Thoracic aorta (tissue), 2 donors: Measurements from ENCODE around the gene SKAP2. TPM values are rescaled to one million over a fixed set of nuclear protein-coding genes. Genes with fewer than 3 reads are reported as not detected.

Experiments
- ATAC-seq: fragments of 150-250 bp; one replicate; pipeline ENCODE4 v1.8.0; 2017; ENCODE audit warnings: low read depth; ENCODE audit not compliant: insufficient number of reproducible peaks, low FRiP score
- DNase-seq: peaks from one replicate; pipeline ENCODE4 v3.0.0-alpha.2; 2020; ENCODE audit warnings: low spot score
- H3K27ac ChIP-seq, 2 donors: fragments of 200-600 bp; sonication (generic); 1 replicate in 1 of 2; 2 replicates in 1 of 2; pipeline ENCODE4 v1.5.1; 2016; ENCODE audit warnings: mild to moderate bottlenecking in 2 of 2, moderate library complexity in 2 of 2
- H3K27me3 ChIP-seq: fragments of 200-600 bp; sonication (generic); replicated peaks from 2 replicates; pipeline ENCODE4 v1.6.0; 2016; ENCODE audit warnings: mild to moderate bottlenecking; ENCODE audit not compliant: insufficient read depth
- H3K36me3 ChIP-seq: fragments of 200-600 bp; sonication (generic); one replicate; pipeline ENCODE4 v1.5.1; 2016
- H3K4me1 ChIP-seq, 2 donors: fragments of 200-600 bp; sonication (generic); 1 replicate in 1 of 2; 2 replicates in 1 of 2; pipeline versions ENCODE4 v1.5.1 to v1.6.0; 2016; ENCODE audit warnings: low read depth in 2 of 2, mild to moderate bottlenecking in 1 of 2; ENCODE audit not compliant: control insufficient read depth in 1 of 2
- H3K4me3 ChIP-seq: fragments of 200-600 bp; sonication (generic); 2 replicates; pipeline ENCODE4 v1.5.1; 2016; ENCODE audit warnings: mild to moderate bottlenecking
- H3K9me3 ChIP-seq: fragments of 200-600 bp; sonication (generic); 2 replicates; pipeline ENCODE4 v1.5.1; 2016
- total RNA-seq, 2 donors: library from RNA; depleted of rRNA; stranded (reverse); fragments of >200 nt; gene quantifications; one replicate each; pipeline versions ENCODE4 v1.1.0 to v1.2.3, GENCODE V29; 2016
- TF ChIP-seq, protein P1 (sequence below): fragments of 200-600 bp; sonication (generic); IDR thresholded peaks from one replicate; pipeline ENCODE4 v1.5.1; 2019; ENCODE audit warnings: antibody characterized with exemption

Gene SKAP2
- total RNA-seq, 2 donors from 2014 or later: 16.6 to 29.0 TPM

GRCh38 chr7:26626687-26627086, 237.7 kb downstream of the SKAP2 start:
- Histone ChIP-seq H3K9me3 (no peaks in the 10 kb centered on the region), H3K27me3 (no peaks in the 10 kb centered on the region), H3K36me3 (no peaks in the 10 kb centered on the region), H3K27ac (no peak overlapping the region), H3K4me1 (no peaks in the 10 kb centered on the region), H3K4me3 (no peak overlapping the region)
- DNase-seq (no peak), ATAC-seq (no peak)
- TF ChIP-seq, protein P1, sequence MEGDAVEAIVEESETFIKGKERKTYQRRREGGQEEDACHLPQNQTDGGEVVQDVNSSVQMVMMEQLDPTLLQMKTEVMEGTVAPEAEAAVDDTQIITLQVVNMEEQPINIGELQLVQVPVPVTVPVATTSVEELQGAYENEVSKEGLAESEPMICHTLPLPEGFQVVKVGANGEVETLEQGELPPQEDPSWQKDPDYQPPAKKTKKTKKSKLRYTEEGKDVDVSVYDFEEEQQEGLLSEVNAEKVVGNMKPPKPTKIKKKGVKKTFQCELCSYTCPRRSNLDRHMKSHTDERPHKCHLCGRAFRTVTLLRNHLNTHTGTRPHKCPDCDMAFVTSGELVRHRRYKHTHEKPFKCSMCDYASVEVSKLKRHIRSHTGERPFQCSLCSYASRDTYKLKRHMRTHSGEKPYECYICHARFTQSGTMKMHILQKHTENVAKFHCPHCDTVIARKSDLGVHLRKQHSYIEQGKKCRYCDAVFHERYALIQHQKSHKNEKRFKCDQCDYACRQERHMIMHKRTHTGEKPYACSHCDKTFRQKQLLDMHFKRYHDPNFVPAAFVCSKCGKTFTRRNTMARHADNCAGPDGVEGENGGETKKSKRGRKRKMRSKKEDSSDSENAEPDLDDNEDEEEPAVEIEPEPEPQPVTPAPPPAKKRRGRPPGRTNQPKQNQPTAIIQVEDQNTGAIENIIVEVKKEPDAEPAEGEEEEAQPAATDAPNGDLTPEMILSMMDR: no peak

DNA sequence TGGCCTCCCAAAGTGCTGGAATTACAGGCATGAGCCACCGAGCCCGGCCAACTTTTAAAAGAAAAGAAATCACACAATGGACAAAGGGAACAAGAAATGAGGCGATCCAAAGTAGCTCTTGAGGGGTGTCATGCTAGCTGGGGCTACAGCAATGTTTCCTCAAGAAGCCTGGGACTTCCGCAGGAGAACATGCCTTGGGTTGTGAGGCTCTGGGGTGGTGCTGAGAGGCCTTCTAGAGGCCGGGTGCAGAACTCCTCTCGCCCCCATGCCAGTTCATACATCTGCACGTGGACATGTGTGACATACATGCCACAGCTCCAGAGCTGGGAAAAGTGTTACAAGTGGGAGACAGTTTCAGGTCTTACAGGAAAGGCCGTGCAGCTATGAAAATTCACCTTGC, 238.2 kb downstream of the SKAP2 start:
- DNase-seq (no peak), ATAC-seq (no peak)
- H3K36me3 ChIP-seq: no peaks in the 10 kb centered on the region
- no peaks in the 10 kb centered on the region for H3K4me1 ChIP-seq
- H3K4me3 ChIP-seq: no peak overlapping the region
- H3K27me3 ChIP-seq: no peaks in the 10 kb centered on the region
- no peak overlapping the region for H3K27ac ChIP-seq
- TF ChIP-seq, protein P1: no peak
- H3K9me3 ChIP-seq: no peaks in the 10 kb centered on the region

GRCh38 chr7:26625286-26625685, 239.1 kb downstream of the SKAP2 start:
- no peak overlapping the region for H3K27ac ChIP-seq
- H3K4me3 ChIP-seq: no peak overlapping the region
- no peaks in the 10 kb centered on the region for H3K9me3 ChIP-seq
- ATAC-seq (no peak), DNase-seq (no peak)
- no peaks in the 10 kb centered on the region for H3K27me3 ChIP-seq
- TF ChIP-seq, protein P1: no peak
- H3K36me3 ChIP-seq: no peaks in the 10 kb centered on the region
- no peaks in the 10 kb centered on the region for H3K4me1 ChIP-seq

GRCh38 chr7:26624839-26625238, 239.6 kb downstream of the SKAP2 start:
- no peaks in the 10 kb centered on the region for H3K9me3 ChIP-seq
- H3K36me3 ChIP-seq: no peaks in the 10 kb centered on the region
- TF ChIP-seq, protein P1: no peak
- H3K4me3 ChIP-seq: no peak overlapping the region
- H3K27me3 ChIP-seq: no peaks in the 10 kb centered on the region
- DNase-seq (no peak), ATAC-seq (no peak)
- no peaks in the 10 kb centered on the region for H3K4me1 ChIP-seq
- H3K27ac ChIP-seq: no peak overlapping the region

DNA sequence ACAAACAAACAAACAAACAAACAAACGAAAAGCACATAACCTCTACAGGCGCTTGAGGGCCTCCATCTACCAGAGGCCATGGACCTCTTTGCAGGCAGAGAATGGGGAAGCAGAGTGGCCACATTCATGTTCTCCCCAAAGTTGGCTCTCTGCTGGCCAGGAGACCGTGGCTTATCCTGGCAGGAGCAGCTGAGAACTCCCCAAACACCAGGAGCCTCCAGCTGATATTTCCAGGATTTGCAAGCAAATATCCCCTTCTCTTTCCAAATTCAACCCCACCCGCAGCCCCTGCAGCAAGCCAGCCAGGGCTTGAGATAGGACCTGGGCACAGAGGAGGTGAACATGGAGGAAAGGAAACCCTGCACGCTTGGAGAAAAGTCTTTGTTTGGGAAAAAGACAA, 240.0 kb downstream of the SKAP2 start:
- Histone ChIP-seq H3K9me3 (no peaks in the 10 kb centered on the region), H3K4me1 (no peaks in the 10 kb centered on the region), H3K4me3 (no peak overlapping the region), H3K27ac (no peak overlapping the region), H3K27me3 (no peaks in the 10 kb centered on the region), H3K36me3 (no peaks in the 10 kb centered on the region)
- no peak for DNase-seq
- ATAC-seq: no peak
- TF ChIP-seq, protein P1: no peak
